Iris pigment epithelial cell (primary cell): ENCODE results near the gene PDE6G.

Source experiments
- DNase-seq: peaks from one replicate; pipeline ENCODE4 v3.0.0-alpha.2; 2011; ENCODE audit warnings: low read depth

PDE6G gene

DNA sequence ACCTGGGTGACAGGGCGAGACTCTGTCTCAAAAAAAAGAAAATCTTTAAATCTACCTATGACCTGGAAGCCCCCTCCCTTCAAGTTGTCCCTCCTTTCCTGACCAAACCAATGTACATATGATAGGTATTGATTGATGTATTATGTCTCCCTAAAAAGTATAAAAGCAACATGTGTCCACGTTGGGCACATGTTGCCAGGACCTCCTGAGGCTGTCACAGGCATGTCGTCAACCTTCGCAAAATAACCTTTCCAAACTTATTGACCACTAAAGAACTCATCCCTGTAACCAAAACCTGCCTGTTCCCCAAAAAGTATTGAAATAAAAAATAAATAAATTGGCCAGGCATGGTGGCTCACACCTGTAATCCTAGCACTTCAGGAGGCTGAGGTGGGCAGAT lies 5.7 kb upstream of the PDE6G start:
- no peak for DNase-seq

DNA sequence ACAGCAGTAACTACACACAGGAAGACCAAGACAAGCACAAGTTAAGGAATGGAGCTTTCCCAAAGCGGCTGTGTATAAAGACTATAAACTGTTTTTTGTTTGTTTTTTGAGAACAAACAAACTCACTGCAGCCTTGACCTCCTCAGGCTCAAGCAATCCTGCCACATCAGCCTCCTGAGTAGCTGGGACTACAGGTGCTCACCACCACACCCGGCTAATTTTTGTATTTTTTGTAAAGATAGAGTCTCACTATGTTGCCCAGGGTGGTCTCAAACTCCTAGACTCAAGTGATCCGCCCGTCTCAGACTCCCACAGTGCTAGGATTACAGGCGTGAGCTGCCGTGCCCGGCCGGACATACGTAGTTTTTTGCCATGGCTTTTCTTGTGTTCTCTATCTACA lies 4.1 kb upstream of the PDE6G start:
- DNase-seq, result no peak

- DNase-seq, result no peak
Observed at GRCh38 chr17:81659038-81659437, 2.7 kb upstream of the PDE6G start.

DNA sequence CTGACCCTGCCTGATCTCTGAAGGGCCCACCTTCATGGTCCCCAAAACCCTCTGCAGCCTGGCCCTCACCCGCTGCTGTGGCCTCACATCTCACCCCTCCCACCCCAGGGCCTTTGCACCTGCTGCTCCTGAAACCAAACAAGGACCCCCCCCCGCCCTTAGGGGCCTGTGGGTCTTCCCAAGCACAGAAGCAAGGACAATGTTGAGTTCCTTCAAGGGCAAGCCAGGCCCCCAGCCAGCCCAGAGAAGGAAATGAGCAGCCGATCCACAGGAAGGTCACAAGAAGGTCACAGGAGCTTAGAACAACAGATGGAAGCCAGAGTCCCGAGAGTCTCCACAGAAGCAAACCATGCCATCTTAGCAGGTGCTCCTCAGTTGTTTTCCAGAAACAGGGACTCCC lies 493 bp upstream of the PDE6G start:
- no peak for DNase-seq

- DNase-seq, result no peak
Observed at GRCh38 chr17:81655378-81656117, 794 bp downstream of the PDE6G start.

DNA sequence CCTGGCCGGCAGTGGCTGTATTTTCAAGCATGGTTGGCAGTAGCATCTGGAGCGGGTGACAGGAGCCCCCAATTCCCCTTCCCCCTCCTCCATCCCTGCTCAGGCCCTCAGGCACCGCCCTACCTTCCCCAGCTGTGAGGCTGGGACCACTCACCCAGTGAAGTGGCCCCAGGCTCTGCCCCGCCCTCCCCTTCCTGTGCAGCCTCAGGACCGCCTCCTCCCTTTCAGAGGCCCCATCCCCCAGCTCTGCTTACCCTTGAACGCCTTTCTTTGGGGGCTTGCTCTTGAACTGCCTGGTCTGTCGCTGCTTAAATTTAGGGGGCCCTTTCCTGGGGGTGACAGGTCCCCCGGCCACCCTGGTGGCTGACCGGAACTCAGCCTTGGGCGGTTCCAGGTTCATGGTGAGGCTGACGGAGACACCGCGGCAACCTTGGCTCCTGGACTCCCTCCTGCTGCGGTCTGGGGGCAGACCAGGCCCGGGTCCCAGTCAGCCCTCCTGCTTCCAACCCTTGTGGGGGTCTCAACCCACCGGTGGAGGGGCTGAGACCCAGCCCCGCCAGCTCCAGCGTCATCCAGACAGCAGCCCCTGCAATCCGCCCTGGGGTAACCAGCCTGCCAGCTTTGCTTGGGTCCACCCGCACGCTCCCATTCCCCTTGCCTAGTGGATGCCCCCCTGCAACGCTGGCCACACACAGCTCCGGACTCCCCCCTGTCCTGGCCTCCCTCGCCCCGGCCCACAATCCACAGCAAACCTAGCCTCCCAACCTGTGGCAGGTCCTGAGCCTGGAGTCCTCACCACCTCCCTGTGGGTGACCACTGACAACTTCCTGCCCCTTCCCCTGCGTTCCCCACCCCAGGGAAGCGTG lies 3.2 kb downstream of the PDE6G start:
- DNase-seq, result no peak

- DNase-seq, result peak; percentile 95
Observed at GRCh38 chr17:81651692-81652091, 4.7 kb downstream of the PDE6G start.

DNA sequence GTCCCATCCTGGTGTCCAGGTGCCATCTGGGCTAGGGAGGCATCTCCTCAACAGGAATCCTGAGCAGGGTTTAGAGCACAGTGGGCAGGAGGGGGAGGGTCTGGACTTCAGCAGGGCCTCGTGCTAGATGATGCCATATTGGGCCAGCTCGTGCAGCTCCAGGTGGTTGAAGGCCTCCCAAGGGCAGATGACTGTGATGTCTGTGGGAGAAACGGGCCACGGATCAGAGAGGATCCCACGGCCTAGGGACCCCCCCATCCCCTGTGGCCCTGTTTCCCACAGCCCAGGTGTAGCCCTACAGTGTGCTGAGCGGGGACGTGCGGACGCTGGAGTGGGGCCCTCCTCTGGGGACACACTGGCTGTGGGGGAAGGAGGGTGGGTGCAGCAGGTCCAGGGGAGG lies 5.4 kb downstream of the PDE6G start:
- no peak for DNase-seq

GRCh38 chr17:81648707-81649085 lies 7.6 kb downstream of the PDE6G start:
- no peak for DNase-seq

- DNase-seq, result no peak
Observed at GRCh38 chr17:81648013-81648706, 8.2 kb downstream of the PDE6G start.

GRCh38 chr17:81647640-81648012 lies 8.7 kb downstream of the PDE6G start:
- DNase-seq, result no peak

GRCh38 chr17:81646869-81647600 lies 9.3 kb downstream of the PDE6G start:
- no peak for DNase-seq

- no peak for DNase-seq
Observed at GRCh38 chr17:81644976-81645952, 11.1 kb downstream of the PDE6G start.

- no peak for DNase-seq
Observed at GRCh38 chr17:81644496-81644895, 11.8 kb downstream of the PDE6G start.

DNA sequence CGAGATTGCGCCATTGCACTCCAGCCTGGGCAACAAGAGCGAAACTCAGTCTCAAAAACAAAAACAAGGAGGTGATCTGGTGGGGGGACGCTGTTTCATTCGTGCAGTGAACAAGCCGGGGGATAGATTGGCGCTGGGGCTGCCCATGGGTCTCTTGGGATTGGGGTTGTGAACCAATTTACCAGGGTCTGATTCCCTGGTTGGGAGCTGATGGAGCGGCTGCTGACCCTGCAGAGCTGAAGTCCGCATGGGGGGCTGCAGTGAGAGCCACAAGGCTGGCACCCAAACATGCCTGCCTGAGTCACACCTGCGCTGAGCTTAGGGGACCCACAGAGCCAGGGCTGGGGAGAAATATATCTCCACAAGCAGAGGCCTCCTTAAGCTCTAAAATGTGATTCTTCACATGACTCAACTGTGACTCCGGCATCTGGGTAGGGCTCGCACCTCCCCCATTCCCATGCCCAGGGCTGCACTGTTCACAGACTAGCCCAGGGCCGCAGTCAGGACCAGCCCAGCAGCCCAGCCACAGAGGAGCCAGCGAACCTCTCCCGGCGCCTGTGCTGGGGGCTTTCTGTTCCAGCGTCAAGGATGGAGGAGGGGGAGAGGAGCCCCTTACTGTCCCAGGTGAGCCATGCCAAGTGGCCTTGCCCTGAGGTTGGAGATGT lies 14.4 kb downstream of the PDE6G start:
- peak; percentile 73 for DNase-seq

DNA sequence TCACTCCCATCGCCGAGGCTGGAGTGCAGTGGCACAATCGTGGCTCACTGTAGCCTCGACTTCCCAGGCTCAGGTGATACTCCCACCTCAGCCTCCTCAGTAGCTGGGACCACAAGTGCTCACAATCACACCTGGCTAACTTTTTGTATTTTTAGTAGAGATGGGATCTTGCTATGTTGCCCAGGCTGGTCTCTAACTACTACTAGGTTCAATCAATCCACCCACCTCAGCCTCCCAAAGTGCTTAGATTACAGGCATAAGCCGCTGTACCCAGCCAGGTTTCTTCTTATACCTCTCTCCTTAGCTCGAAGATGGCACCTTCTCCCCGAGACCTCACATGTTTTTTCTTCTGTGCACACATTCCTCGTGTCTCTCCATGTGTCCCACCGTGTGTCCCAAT lies 16.3 kb downstream of the PDE6G start:
- DNase-seq, result no peak

- DNase-seq, result no peak
Observed at GRCh38 chr17:81638683-81639082, 17.7 kb downstream of the PDE6G start.

GRCh38 chr17:81636505-81637288 lies 19.6 kb downstream of the PDE6G start, which contains the start of the genes NPLOC4 and TSPAN10:
TSS of gene NPLOC4 (minus strand) at chr17:81637112. CDS start at chr17:81636930, 182 bp downstream.
TSS of gene TSPAN10 (plus strand) at chr17:81637196. CDS start at chr17:81642413, 5,217 bp downstream.
- peak; percentile 78 for DNase-seq

DNA sequence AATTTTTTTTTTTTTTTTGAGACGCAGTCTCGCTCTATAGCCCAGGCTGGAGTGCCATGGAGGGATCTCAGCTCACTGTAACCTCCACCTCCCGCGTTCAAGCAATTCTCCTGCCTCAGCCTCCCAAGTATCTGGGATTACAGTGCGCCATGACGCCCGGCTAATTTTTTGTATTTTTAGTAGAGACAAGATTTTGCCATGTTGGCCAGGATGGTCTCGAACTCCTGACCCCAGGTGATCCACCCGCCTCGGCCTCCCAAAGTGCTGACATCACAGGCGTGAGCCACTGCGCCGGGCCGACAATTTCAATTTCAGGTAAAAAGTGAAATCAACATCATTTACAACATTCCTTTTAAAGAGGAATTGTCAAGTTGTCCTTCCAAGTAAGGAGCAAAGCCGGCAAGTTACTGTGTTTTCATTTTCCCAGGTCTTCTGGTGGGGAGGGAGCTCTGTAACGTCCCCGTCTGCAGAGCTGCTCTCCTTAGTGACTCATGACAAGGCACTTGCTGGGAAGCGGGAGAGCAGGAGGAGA lies 20.3 kb downstream of the PDE6G start:
- peak; percentile 70 for DNase-seq
